Right atrium auricular region (tissue), 2 donors: Measurements from ENCODE around the gene C18orf54. TPM values are rescaled to one million over a fixed set of nuclear protein-coding genes. Genes with fewer than 3 reads are reported as not detected.

Source experiments
- DNase-seq: peaks from one replicate; pipeline ENCODE4 v3.0.0-alpha.2; 2019; ENCODE audit warnings: low spot score
- H3K27ac ChIP-seq, 2 donors: fragments of 200-600 bp; sonication (generic); 1 replicate in 1 of 2; 2 replicates in 1 of 2; pipeline ENCODE4 v1.5.1; 2016 to 2019
- H3K27me3 ChIP-seq, 2 donors: fragments of 200-600 bp; sonication (generic); one replicate each; pipeline versions ENCODE4 v1.5.1 to v1.6.0; 2017 to 2019
- H3K36me3 ChIP-seq: fragments of 200-600 bp; sonication (generic); one replicate; pipeline ENCODE4 v1.5.1; 2016
- H3K4me1 ChIP-seq, 2 donors: fragments of 200-600 bp; sonication (generic); one replicate each; pipeline versions ENCODE4 v1.5.1 to v1.6.0; 2017 to 2019
- H3K4me3 ChIP-seq, 2 donors: fragments of 200-600 bp; sonication (generic); 1 replicate in 1 of 2; 2 replicates in 1 of 2; pipeline ENCODE4 v1.5.1; 2017 to 2019; ENCODE audit warnings: mild to moderate bottlenecking in 1 of 2, moderate library complexity in 1 of 2
- H3K9me3 ChIP-seq, 2 donors: fragments of 200-600 bp; sonication (generic); one replicate each; pipeline ENCODE4 v1.5.1; 2019
- CTCF ChIP-seq, 2 donors: fragments of 200-600 bp; sonication (generic); IDR thresholded peaks; one replicate each; pipeline ENCODE4 v1.5.1; 2019; ENCODE audit warnings: antibody characterized with exemption in 2 of 2
- total RNA-seq, 2 donors: library from RNA; depleted of rRNA; stranded (reverse); fragments of >200 nt; gene quantifications; one replicate each; pipeline ENCODE4 v1.1.0, GENCODE V29; 2016

Gene C18orf54
- total RNA-seq, 2 donors from 2014 or later, result 0.41 to 0.86 TPM

GRCh38 chr18:54389143-54389505, 31.4 kb downstream of the C18orf54 start:
- H3K27ac ChIP-seq, result no peak overlapping the region
- no peak for DNase-seq

GRCh38 chr18:54390838-54391237, 33.1 kb downstream of the C18orf54 start:
- no peak overlapping the region for H3K27ac ChIP-seq
- no peak for DNase-seq
- no peaks in the 10 kb centered on the region for H3K9me3 ChIP-seq
- TF ChIP-seq CTCF (IDR thresholded peaks at IDR 0.05), result no peak
- H3K36me3 ChIP-seq, result no peaks in the 10 kb centered on the region
- H3K27me3 ChIP-seq, result no peaks in the 10 kb centered on the region
- no peaks in the 10 kb centered on the region for H3K4me1 ChIP-seq
- H3K4me3 ChIP-seq, result no peak overlapping the region

More at GRCh38 chr18:54389143-54389505, 31.4 kb downstream of the C18orf54 start:
- no peak for TF ChIP-seq CTCF (IDR thresholded peaks at IDR 0.05)
- Histone ChIP-seq H3K4me1 (no peaks in the 10 kb centered on the region), H3K36me3 (no peaks in the 10 kb centered on the region), H3K4me3 (no peak overlapping the region), H3K9me3 (no peaks in the 10 kb centered on the region), H3K27me3 (no peaks in the 10 kb centered on the region)

GRCh38 chr18:54392543-54393023, 34.9 kb downstream of the C18orf54 start:
- Histone ChIP-seq H3K4me1 (no peaks in the 10 kb centered on the region), H3K4me3 (no peak overlapping the region), H3K9me3 (no peaks in the 10 kb centered on the region), H3K27ac (no peak overlapping the region), H3K36me3 (no peaks in the 10 kb centered on the region), H3K27me3 (no peaks in the 10 kb centered on the region)
- no peak for DNase-seq
- TF ChIP-seq CTCF (IDR thresholded peaks at IDR 0.05), result peak; percentile 61 to 79

- Histone ChIP-seq H3K27me3 (no peaks in the 10 kb centered on the region), H3K4me3 (no peak overlapping the region), H3K27ac (no peak overlapping the region), H3K9me3 (no peaks in the 10 kb centered on the region), H3K36me3 (no peaks in the 10 kb centered on the region), H3K4me1 (no peaks in the 10 kb centered on the region)
- TF ChIP-seq CTCF (IDR thresholded peaks at IDR 0.05), result no peak
- DNase-seq, result no peak
Measured at GRCh38 chr18:54393648-54394294, 36.1 kb downstream of the C18orf54 start.

- H3K4me1 ChIP-seq, result no peaks in the 10 kb centered on the region
Measured at GRCh38 chr18:54396760-54397159, 39.1 kb downstream of the C18orf54 start.

More at GRCh38 chr18:54396760-54397159, 39.1 kb downstream of the C18orf54 start:
- no peak for DNase-seq
- H3K9me3 ChIP-seq, result no peaks in the 10 kb centered on the region
- H3K36me3 ChIP-seq, result no peaks in the 10 kb centered on the region
- H3K27ac ChIP-seq, result no peak overlapping the region
- no peaks in the 10 kb centered on the region for H3K27me3 ChIP-seq
- no peak for TF ChIP-seq CTCF (IDR thresholded peaks at IDR 0.05)
- no peak overlapping the region for H3K4me3 ChIP-seq
